Measurements from ENCODE around the gene PADI4. TPM values are rescaled to one million over a fixed set of nuclear protein-coding genes. Genes with fewer than 3 reads are reported as not detected.

Gene PADI4
- total and polyA plus RNA-seq, 2 of the 8 experiments (the other 6 are each of a cell fraction or from before 2014, with no cell fraction given) = 0.29 TPM; not detected in 1

DNA sequence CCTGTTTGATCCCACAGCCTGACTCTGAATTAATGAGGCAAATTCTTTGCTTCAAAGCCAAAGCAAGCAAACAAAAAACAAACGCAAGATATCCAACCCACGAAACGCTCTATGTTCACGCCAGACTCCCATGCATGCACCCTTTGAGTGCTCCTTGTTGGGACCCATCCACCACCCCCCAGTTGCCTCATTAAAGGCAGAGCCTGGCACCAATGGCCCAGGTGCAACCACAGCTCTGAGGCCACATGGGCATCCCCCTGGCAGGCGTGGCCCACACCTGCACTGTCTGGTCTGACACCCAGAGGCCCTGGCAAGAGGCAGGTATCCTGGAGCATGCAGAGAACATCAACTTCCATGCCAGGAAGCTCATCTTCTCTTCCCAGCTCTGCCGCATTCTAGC lies 1.1 kb upstream of the PADI4 start:
- WGBS, 2 experiments (ENCODE audit: extremely low coverage in 1 of 2, insufficient coverage in 1 of 2, insufficient read length in 1 of 2, insufficient replicate concordance in 2 of 2, low coverage in 1 of 2, low lambda C conversion rate in 2 of 2, missing lambda C conversion rate in 1 of 2) = 68% methylated on average over 6 of the region's 6 CpGs; no CpG with 5 or more reads in 1 of the 2 experiments
- no peak for FAIRE-seq
- POLR2A ChIA-PET (ENCODE audit: partially characterized antibody) = no interaction called here

More for the DNA sequence above, 1.1 kb upstream of the PADI4 start:
- Histone ChIP-seq H3K23me2 (ENCODE audit: low read depth, low read length) (no peaks in the 10 kb centered on the region), H3K56ac (replicated peaks; ENCODE audit: insufficient read length, low read depth, low read length) (no peak overlapping the region), H3K4me1 (replicated peaks in 1 of 4; ENCODE audit: control insufficient read depth in 3 of 4, insufficient read depth in 4 of 4, low read length in 3 of 4) (peaks cover 5 to 16% (median 11%) of the 10 kb centered on the region in 4 experiments), H3K9me3 (ENCODE audit: insufficient read depth in 2 of 2, low read depth in 1 of 2, low read length in 1 of 2) (peaks cover 6 to 8% of the 10 kb centered on the region in 2 experiments), H2AK5ac (ENCODE audit: low read depth, low read length) (no peak overlapping the region), H3K79me1 (ENCODE audit: low read depth, low read length) (no peaks in the 10 kb centered on the region), H3K14ac (ENCODE audit: insufficient read length) (no peak overlapping the region), H3K79me2 (ENCODE audit: control insufficient read depth in 1 of 2, insufficient read depth in 2 of 2, low read length in 2 of 2) (no peaks in the 10 kb centered on the region), H3K23ac (ENCODE audit: insufficient read length) (no peak overlapping the region), H2BK5ac (ENCODE audit: low read depth, low read length) (no peak overlapping the region), H4K8ac (ENCODE audit: extremely low read depth, insufficient read depth, low read length) (no peak overlapping the region), H3K18ac (ENCODE audit: extremely low read depth, low read length) (no peak overlapping the region), H3K4me3 (ENCODE audit: extremely low read depth in 1 of 4, insufficient read depth in 2 of 4, low read depth in 3 of 4, low read length in 4 of 4) (no peak overlapping the region), H3K27ac (ENCODE audit: low read depth, low read length) (no peak overlapping the region), H4K20me1 (replicated peaks in 1 of 2; ENCODE audit: control insufficient read depth in 1 of 2, insufficient read depth in 2 of 2, low read length in 2 of 2) (no peaks in the 10 kb centered on the region), H2BK15ac (ENCODE audit: low read length) (no peak overlapping the region), H3K36me3 (ENCODE audit: control insufficient read depth in 2 of 4, insufficient read depth in 4 of 4, low read length in 3 of 4) (no peaks in the 10 kb centered on the region), H2AFZ (ENCODE audit: low read length) (no peak overlapping the region), H3K4me2 (ENCODE audit: insufficient read depth in 1 of 2, low read depth in 2 of 2, low read length in 2 of 2) (no peak overlapping the region), H4K91ac (replicated peaks; ENCODE audit: insufficient read length, low read length) (no peak overlapping the region), H2BK120ac (replicated peaks; ENCODE audit: low read depth, low read length) (no peak overlapping the region), H2BK20ac (ENCODE audit: low read length) (no peak overlapping the region), H3K9ac (replicated peaks in 1 of 4; ENCODE audit: extremely low read depth in 1 of 4, low read depth in 3 of 4, low read length in 3 of 4) (no peak overlapping the region), H4K5ac (ENCODE audit: insufficient read length, low read depth, low read length) (no peak overlapping the region), H2BK12ac (ENCODE audit: low read depth, low read length) (no peak overlapping the region), H3K4ac (replicated peaks; ENCODE audit: insufficient read length, low read depth, low read length) (no peak overlapping the region), H3K27me3 (replicated peaks in 1 of 4; ENCODE audit: control insufficient read depth in 3 of 4, extremely low read depth in 1 of 4, insufficient read depth in 3 of 4, low read length in 3 of 4) (no peaks in the 10 kb centered on the region)
- TF ChIP-seq RBBP5 (IDR thresholded peaks at IDR 0.05; ENCODE audit: borderline replicate concordance, low read depth, low read length) (no peak), SP1 (IDR thresholded peaks at IDR 0.05; ENCODE audit: low read depth, low read length) (no peak), CHD1 (IDR thresholded peaks at IDR 0.05; ENCODE audit: low read depth, low read length) (no peak), JUND (IDR thresholded peaks at IDR 0.05; ENCODE audit: low read length) (no peak), RNF2 (IDR thresholded peaks at IDR 0.05; ENCODE audit: borderline replicate concordance, low read depth, low read length, missing control alignments, poor library complexity, severe bottlenecking) (no peak), BRCA1 (IDR thresholded peaks at IDR 0.05; ENCODE audit: low read depth, low read length) (no peak), SP4 (IDR thresholded peaks at IDR 0.05; ENCODE audit: low read length) (no peak), SIRT6 (IDR thresholded peaks at IDR 0.05; ENCODE audit: low read length) (no peak), TEAD4 (IDR thresholded peaks at IDR 0.05; ENCODE audit: low read depth, low read length) (no peak)
- DNase-seq (ENCODE audit: low read depth in 1 of 2, low spot score in 2 of 2) = no peak
- CTCF ChIA-PET (ENCODE audit: partially characterized antibody) = interaction anchor here (0.6 to 2.6 kb wide), 5 partner anchors 25 to 261 kb away, joined by 3 to 16 read pairs (median 3); no protein-coding TSS in a partner anchor

All from H1 (cell line).